Lower lobe of right lung (tissue), 2 donors: ENCODE measurements around the gene AHI1. TPM values are rescaled to one million over a fixed set of nuclear protein-coding genes. Genes with fewer than 3 reads are reported as not detected.

ENCODE experiments used
- ATAC-seq, 2 donors: fragments of 200-7000 bp; cut with Tn5 transposase; one replicate each; pipeline ENCODE4 v1.9.1; 2020 to 2022; ENCODE audit warnings: mild to moderate bottlenecking in 2 of 2, moderate library complexity in 2 of 2
- DNase-seq: peaks from one replicate; pipeline ENCODE4 v3.0.0-alpha.2; 2020
- H3K27ac ChIP-seq: fragments of 200-600 bp; one replicate; pipeline ENCODE4 v1.8.0; 2022
- H3K27me3 ChIP-seq: fragments of 200-600 bp; one replicate; pipeline ENCODE4 v1.8.0; 2022; ENCODE audit warnings: low read depth
- H3K36me3 ChIP-seq: fragments of 200-600 bp; one replicate; pipeline ENCODE4 v1.8.0; 2022; ENCODE audit warnings: mild to moderate bottlenecking
- H3K4me1 ChIP-seq: fragments of 200-600 bp; one replicate; pipeline ENCODE4 v1.8.0; 2022
- H3K4me3 ChIP-seq: fragments of 200-600 bp; one replicate; pipeline ENCODE4 v1.8.0; 2022; ENCODE audit warnings: mild to moderate bottlenecking
- H3K9me3 ChIP-seq: fragments of 200-600 bp; one replicate; pipeline ENCODE4 v1.8.0; 2022
- CTCF ChIP-seq: fragments of 200-600 bp; IDR thresholded peaks from one replicate; pipeline ENCODE4 v1.8.0; 2022; ENCODE audit warnings: antibody characterized with exemption, mild to moderate bottlenecking
- intact Hi-C: fragments of 100-400 bp; cut with DNase I; formaldehyde crosslinking; loops from one replicate; pipeline ENCODE4 v1.11.0; 2022
- total RNA-seq: library from RNA; stranded (reverse); fragmentation: NEBNext Ultra II Directional; extraction: Animal tissue kit (Norgen Biotek cat#: 25700); gene quantifications from one replicate; pipeline ENCODE4 v1.2.1, GENCODE V29; 2021
- donor health status: DM: no; HTN: yes; CAD: no; lungs with severe emphysema.

Gene AHI1
- total RNA-seq, 1 donor from 2014 or later, result 31.7 TPM

GRCh38 chr6:135328136-135328535 is 169.4 kb downstream of the AHI1 start:
- intact Hi-C loops, result no loop called here
- Histone ChIP-seq H3K36me3 (no peaks in the 10 kb centered on the region), H3K27me3 (no peaks in the 10 kb centered on the region), H3K9me3 (no peaks in the 10 kb centered on the region), H3K4me1 (no peaks in the 10 kb centered on the region), H3K4me3 (no peak overlapping the region), H3K27ac (no peak overlapping the region)
- ATAC-seq (no peak), DNase-seq (no peak)
- no peak for TF ChIP-seq CTCF

GRCh38 chr6:135325624-135326424 is 171.7 kb downstream of the AHI1 start:
- Histone ChIP-seq H3K4me1 (no peaks in the 10 kb centered on the region), H3K4me3 (no peak overlapping the region), H3K27me3 (no peaks in the 10 kb centered on the region), H3K9me3 (no peaks in the 10 kb centered on the region), H3K36me3 (no peaks in the 10 kb centered on the region), H3K27ac (no peak overlapping the region)
- intact Hi-C loops, result no loop called here
- peak in 1 of 2 donors; percentile 32 for ATAC-seq
- DNase-seq, result no peak
- TF ChIP-seq CTCF, result no peak

GRCh38 chr6:135324531-135324930 is 173.0 kb downstream of the AHI1 start:
- H3K36me3 ChIP-seq, result no peaks in the 10 kb centered on the region
- no peaks in the 10 kb centered on the region for H3K4me1 ChIP-seq
- no peak overlapping the region for H3K27ac ChIP-seq
- TF ChIP-seq CTCF, result no peak
- no peaks in the 10 kb centered on the region for H3K27me3 ChIP-seq
- ATAC-seq (no peak), DNase-seq (no peak)
- H3K9me3 ChIP-seq, result no peaks in the 10 kb centered on the region
- intact Hi-C loops, result no loop called here
- no peak overlapping the region for H3K4me3 ChIP-seq

GRCh38 chr6:135323979-135324378 is 173.6 kb downstream of the AHI1 start:
- intact Hi-C loops, result no loop called here
- H3K27ac ChIP-seq, result no peak overlapping the region
- ATAC-seq (no peak), DNase-seq (no peak)
- H3K9me3 ChIP-seq, result no peaks in the 10 kb centered on the region
- no peaks in the 10 kb centered on the region for H3K27me3 ChIP-seq
- TF ChIP-seq CTCF, result no peak
- H3K4me1 ChIP-seq, result no peaks in the 10 kb centered on the region
- no peaks in the 10 kb centered on the region for H3K36me3 ChIP-seq
- H3K4me3 ChIP-seq, result no peak overlapping the region

- DNase-seq (no peak), ATAC-seq (no peak)
- H3K9me3 ChIP-seq, result no peaks in the 10 kb centered on the region
- no peak overlapping the region for H3K27ac ChIP-seq
- intact Hi-C loops, result no loop called here
- no peak for TF ChIP-seq CTCF
- no peaks in the 10 kb centered on the region for H3K27me3 ChIP-seq
- no peak overlapping the region for H3K4me3 ChIP-seq
- no peaks in the 10 kb centered on the region for H3K36me3 ChIP-seq
- no peaks in the 10 kb centered on the region for H3K4me1 ChIP-seq
Observed at GRCh38 chr6:135323202-135323668, 174.3 kb downstream of the AHI1 start.
